Upper lobe of left lung (tissue), 6 donors: ENCODE data around the gene DMD. TPM values are rescaled to one million over a fixed set of nuclear protein-coding genes. Genes with fewer than 3 reads are reported as not detected.

Experiments used
- ATAC-seq, 2 donors: fragments of 200-7000 bp; cut with Tn5 transposase; one replicate each; pipeline ENCODE4 v1.9.1; 2022; ENCODE audit warnings: mild to moderate bottlenecking in 2 of 2, moderate library complexity in 2 of 2; ENCODE audit not compliant: low FRiP score in 2 of 2
- DNase-seq, 2 donors: peaks; one replicate each; pipeline ENCODE4 v3.0.0-alpha.2; 2019 to 2020
- H3K27ac ChIP-seq, 4 donors: fragments of 200-600 bp; sonication (generic); one replicate each; pipeline ENCODE4 v1.5.1; 2016 to 2019
- H3K27me3 ChIP-seq, 4 donors: fragments of 200-600 bp; sonication (generic); one replicate each; pipeline ENCODE4 v1.5.1; 2017 to 2019
- H3K36me3 ChIP-seq, 4 donors: fragments of 200-600 bp; sonication (generic); one replicate each; pipeline ENCODE4 v1.5.1; 2016 to 2019
- H3K4me1 ChIP-seq, 4 donors: fragments of 200-600 bp; sonication (generic); one replicate each; pipeline ENCODE4 v1.5.1; 2018 to 2019
- H3K4me3 ChIP-seq, 4 donors: fragments of 200-600 bp; sonication (generic); one replicate each; pipeline ENCODE4 v1.5.1; 2017 to 2019; ENCODE audit warnings: mild to moderate bottlenecking in 2 of 4, moderate library complexity in 1 of 4
- H3K9me3 ChIP-seq, 4 donors: fragments of 200-600 bp; sonication (generic); one replicate each; pipeline ENCODE4 v1.5.1; 2018 to 2019
- CTCF ChIP-seq, 6 experiments: fragments of 450-650 bp in 4 of 6; fragments of 200-600 bp in 2 of 6; sonication (generic) in 2 of 6; IDR thresholded peaks; one replicate each; pipeline ENCODE4 v1.5.1; 2016 to 2019; ENCODE audit warnings: antibody characterized with exemption in 6 of 6
- EP300 ChIP-seq, 4 donors: sonication (generic); formaldehyde crosslinking; IDR thresholded peaks; one replicate each; pipeline ENCODE4 v1.5.1; 2017; ENCODE audit warnings: antibody characterized with exemption in 4 of 4, control low read depth in 2 of 4
- POLR2A ChIP-seq, 4 donors: fragments of 450-650 bp; IDR thresholded peaks; one replicate each; pipeline ENCODE4 v1.5.1; 2016 to 2017; ENCODE audit warnings: antibody characterized with exemption in 4 of 4, mild to moderate bottlenecking in 2 of 4
- POLR2AphosphoS5 ChIP-seq, 2 donors: sonication (generic); formaldehyde crosslinking; IDR thresholded peaks; one replicate each; pipeline ENCODE4 v1.5.1; 2017; ENCODE audit warnings: antibody characterized with exemption in 2 of 2
- WGBS, 2 donors: methylation state at CpG; one replicate each; pipeline ENCODE4 v1.1.5; 2017 to 2018; 5-methylcytosine and 5-hydroxymethylcytosine counted together
- total RNA-seq, 6 donors: library from RNA; depleted of rRNA in 4 of 6; stranded (reverse); fragments of >200 nt in 4 of 6; gene quantifications; one replicate each; pipeline versions ENCODE4 v1.1.0 to v1.2.1, GENCODE V29; 2016 to 2021
- donor health status: DM: no; HTN: no; CAD: no; lungs with moderate emphysema.
- donor health status: DM: no; HTN: yes; CAD: no; lungs with severe emphysema.

The DMD gene
- total RNA-seq, 6 donors from 2014 or later: 12.5 to 37.0 (median 24.0) TPM

- TF ChIP-seq EP300 (IDR thresholded peaks at IDR 0.05) (no peak), POLR2A (IDR thresholded peaks at IDR 0.05) (no peak), CTCF (IDR thresholded peaks at IDR 0.05) (no peak), POLR2AphosphoS5 (IDR thresholded peaks at IDR 0.05) (no peak)
- Histone ChIP-seq H3K27me3 (no peaks in the 10 kb centered on the region), H3K4me1 (no peaks in the 10 kb centered on the region), H3K27ac (no peak overlapping the region), H3K36me3 (no peaks in the 10 kb centered on the region), H3K4me3 (no peak overlapping the region), H3K9me3 (no peaks in the 10 kb centered on the region)
- DNase-seq (no peak), ATAC-seq (no peak)
- 75 to 89% methylated on average over 3 of the region's 3 CpGs for WGBS, 2 donors
Measured at GRCh38 chrX:32048285-32048684, 1163.1 kb downstream of the DMD start.

DNA sequence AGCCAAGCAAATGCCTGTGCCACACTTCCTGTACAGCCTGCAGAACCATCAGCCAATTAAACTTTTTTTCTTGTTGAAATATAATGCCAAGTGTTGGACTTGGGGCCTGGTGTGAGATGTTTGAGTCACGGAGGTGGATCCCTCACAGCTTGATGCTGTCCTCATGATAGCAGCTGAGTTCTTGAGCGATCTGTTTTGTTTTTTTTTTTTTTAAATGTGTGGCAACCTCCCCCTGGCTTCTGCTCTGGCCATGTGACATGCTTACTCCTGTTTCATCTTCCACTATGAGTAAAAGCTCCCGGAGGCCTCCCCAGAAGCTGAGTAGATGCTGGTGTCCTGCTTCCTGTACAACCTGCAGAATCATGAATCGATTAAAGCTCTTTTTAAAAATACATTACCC is 1166.2 kb downstream of the DMD start:
- no peak for TF ChIP-seq POLR2AphosphoS5 (IDR thresholded peaks at IDR 0.05)
- no peak for TF ChIP-seq POLR2A (IDR thresholded peaks at IDR 0.05)
- no peak for TF ChIP-seq CTCF (IDR thresholded peaks at IDR 0.05)
- no peak for TF ChIP-seq EP300 (IDR thresholded peaks at IDR 0.05)

GRCh38 chrX:32041181-32041580 is 1170.2 kb downstream of the DMD start:
- ATAC-seq: no peak
- Histone ChIP-seq H3K9me3 (no peaks in the 10 kb centered on the region), H3K4me1 (no peaks in the 10 kb centered on the region), H3K4me3 (no peak overlapping the region), H3K36me3 (no peaks in the 10 kb centered on the region), H3K27me3 (no peaks in the 10 kb centered on the region), H3K27ac (no peak overlapping the region)
- WGBS, 2 donors: 68 to 79% methylated on average over 4 of the region's 4 CpGs
- TF ChIP-seq EP300 (IDR thresholded peaks at IDR 0.05) (no peak), CTCF (IDR thresholded peaks at IDR 0.05) (no peak), POLR2AphosphoS5 (IDR thresholded peaks at IDR 0.05) (no peak), POLR2A (IDR thresholded peaks at IDR 0.05) (no peak)
- DNase-seq: no peak

More for the DNA sequence above, 1166.2 kb downstream of the DMD start:
- H3K36me3 ChIP-seq: no peaks in the 10 kb centered on the region
- 76% methylated on average over 4 of the region's 4 CpGs for WGBS, 2 donors
- no peak overlapping the region for H3K27ac ChIP-seq
- H3K27me3 ChIP-seq: no peaks in the 10 kb centered on the region
- no peaks in the 10 kb centered on the region for H3K4me1 ChIP-seq
- no peaks in the 10 kb centered on the region for H3K9me3 ChIP-seq
- H3K4me3 ChIP-seq: no peak overlapping the region
- no peak for DNase-seq
- no peak for ATAC-seq

DNA sequence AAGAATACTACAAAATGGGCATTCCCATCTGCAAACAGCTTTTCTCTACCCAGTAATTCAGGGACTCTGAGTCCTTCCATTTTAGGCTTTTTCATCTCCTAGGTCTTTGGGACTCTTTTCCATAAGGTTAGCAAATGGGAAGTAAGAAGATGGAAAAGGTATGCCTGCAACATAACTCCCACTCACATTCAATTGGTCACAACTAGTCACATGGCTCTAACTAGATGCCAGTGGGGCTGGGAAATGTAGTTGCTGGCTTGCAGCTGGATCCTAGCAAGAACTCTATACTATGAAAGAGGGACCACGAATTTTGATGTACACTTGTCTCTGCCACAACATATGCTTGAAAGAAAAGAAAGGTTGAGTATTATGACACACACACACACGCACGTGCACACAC is 1184.6 kb downstream of the DMD start:
- WGBS, 2 donors: 48 to 70% methylated on average over 3 of the region's 3 CpGs
- Histone ChIP-seq H3K27ac (no peak overlapping the region), H3K27me3 (no peaks in the 10 kb centered on the region), H3K36me3 (no peaks in the 10 kb centered on the region), H3K4me1 (no peaks in the 10 kb centered on the region), H3K4me3 (no peak overlapping the region), H3K9me3 (no peaks in the 10 kb centered on the region)
- DNase-seq (no peak), ATAC-seq (no peak)
- no peak for TF ChIP-seq EP300 (IDR thresholded peaks at IDR 0.05)
- TF ChIP-seq POLR2A (IDR thresholded peaks at IDR 0.05): no peak
- no peak for TF ChIP-seq CTCF (IDR thresholded peaks at IDR 0.05)
- TF ChIP-seq POLR2AphosphoS5 (IDR thresholded peaks at IDR 0.05): no peak

DNA sequence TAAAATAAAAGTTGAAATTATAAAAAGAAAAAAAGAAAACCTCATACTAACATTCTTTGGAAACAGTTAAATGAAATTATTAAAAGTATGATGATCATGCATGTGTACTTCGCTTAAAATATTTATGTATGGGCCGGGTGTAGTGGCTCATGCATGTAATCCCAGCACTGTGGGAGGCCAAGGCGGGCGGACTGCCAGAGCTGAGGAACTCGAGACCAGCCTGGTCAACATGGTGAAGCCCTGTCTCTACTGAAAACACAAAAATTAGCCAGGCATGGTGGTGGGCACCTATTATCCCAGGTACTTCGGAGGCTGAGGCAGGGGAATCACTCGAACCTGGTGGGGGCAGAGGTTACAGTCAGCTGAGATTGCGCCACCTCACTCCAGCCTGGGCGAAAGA is 1187.3 kb downstream of the DMD start:
- Histone ChIP-seq H3K27ac (no peak overlapping the region), H3K36me3 (no peaks in the 10 kb centered on the region), H3K4me1 (no peaks in the 10 kb centered on the region), H3K9me3 (no peaks in the 10 kb centered on the region), H3K4me3 (no peak overlapping the region), H3K27me3 (no peaks in the 10 kb centered on the region)
- 85 to 91% methylated on average over 9 of the region's 9 CpGs for WGBS, 2 donors
- TF ChIP-seq POLR2A (IDR thresholded peaks at IDR 0.05) (no peak), EP300 (IDR thresholded peaks at IDR 0.05) (no peak), POLR2AphosphoS5 (IDR thresholded peaks at IDR 0.05) (no peak), CTCF (IDR thresholded peaks at IDR 0.05) (no peak)
- DNase-seq: no peak
- ATAC-seq: no peak
